Nephron (organoid): ENCODE data around the gene NF2.

Experiments
- H3K27ac Mint-ChIP-seq, 3 experiments: 2 replicates each; pipeline ENCODE4 v1.8.0; 2020; ENCODE audit warnings: mixed read lengths in 3 of 3, mild to moderate bottlenecking in 2 of 3, moderate library complexity in 1 of 3
- H3K27me3 Mint-ChIP-seq: 2 replicates; pipeline ENCODE4 v1.8.0; 2021; ENCODE audit warnings: low read depth, mild to moderate bottlenecking, moderate library complexity, mixed read lengths
- H3K36me3 Mint-ChIP-seq: 2 replicates; pipeline ENCODE4 v1.8.0; 2020; ENCODE audit warnings: low read depth, mixed read lengths
- H3K4me1 Mint-ChIP-seq: 2 replicates; pipeline ENCODE4 v1.8.0; 2020; ENCODE audit warnings: mixed read lengths
- H3K4me3 Mint-ChIP-seq, 3 experiments: 2 replicates each; pipeline ENCODE4 v1.8.0; 2020; ENCODE audit warnings: mild to moderate bottlenecking in 3 of 3, mixed read lengths in 3 of 3, moderate library complexity in 2 of 3
- H3K9me3 Mint-ChIP-seq: 2 replicates; pipeline ENCODE4 v1.8.0; 2020; ENCODE audit warnings: mixed read lengths
- TF ChIP-seq, protein P1 (sequence below), 3 experiments: fragments of 200-600 bp; sonication (generic); IDR thresholded peaks; one replicate each; pipeline ENCODE4 v1.5.0; 2021; ENCODE audit warnings: antibody characterized with exemption in 3 of 3; ENCODE audit not compliant: unreplicated experiment in 3 of 3

NF2 gene

DNA sequence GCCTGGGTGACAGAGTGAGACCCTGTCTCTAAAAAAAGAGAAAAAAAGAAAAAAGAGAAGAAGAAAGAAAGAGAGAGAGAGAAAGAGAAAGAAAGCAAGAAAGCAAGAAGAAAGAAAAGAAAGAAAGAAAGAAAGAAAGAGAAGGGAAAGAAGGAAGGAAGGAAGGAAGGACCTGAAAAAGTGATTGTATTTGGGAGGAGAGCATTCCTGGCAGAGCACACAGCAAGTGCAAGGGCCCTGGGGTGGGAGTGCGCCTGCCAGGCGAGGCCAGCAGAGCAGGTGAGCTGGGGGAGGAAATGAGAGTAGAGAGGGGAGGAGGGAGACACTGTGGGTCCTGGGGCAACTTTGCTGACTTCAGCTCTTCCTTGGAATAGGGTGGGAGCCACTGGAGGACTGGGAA, 108.7 kb downstream of the NF2 start:
- no peak overlapping the region for H3K4me3 Mint-ChIP-seq
- TF ChIP-seq, protein P1, sequence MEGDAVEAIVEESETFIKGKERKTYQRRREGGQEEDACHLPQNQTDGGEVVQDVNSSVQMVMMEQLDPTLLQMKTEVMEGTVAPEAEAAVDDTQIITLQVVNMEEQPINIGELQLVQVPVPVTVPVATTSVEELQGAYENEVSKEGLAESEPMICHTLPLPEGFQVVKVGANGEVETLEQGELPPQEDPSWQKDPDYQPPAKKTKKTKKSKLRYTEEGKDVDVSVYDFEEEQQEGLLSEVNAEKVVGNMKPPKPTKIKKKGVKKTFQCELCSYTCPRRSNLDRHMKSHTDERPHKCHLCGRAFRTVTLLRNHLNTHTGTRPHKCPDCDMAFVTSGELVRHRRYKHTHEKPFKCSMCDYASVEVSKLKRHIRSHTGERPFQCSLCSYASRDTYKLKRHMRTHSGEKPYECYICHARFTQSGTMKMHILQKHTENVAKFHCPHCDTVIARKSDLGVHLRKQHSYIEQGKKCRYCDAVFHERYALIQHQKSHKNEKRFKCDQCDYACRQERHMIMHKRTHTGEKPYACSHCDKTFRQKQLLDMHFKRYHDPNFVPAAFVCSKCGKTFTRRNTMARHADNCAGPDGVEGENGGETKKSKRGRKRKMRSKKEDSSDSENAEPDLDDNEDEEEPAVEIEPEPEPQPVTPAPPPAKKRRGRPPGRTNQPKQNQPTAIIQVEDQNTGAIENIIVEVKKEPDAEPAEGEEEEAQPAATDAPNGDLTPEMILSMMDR (IDR thresholded peaks at IDR 0.05; ENCODE audit: unreplicated experiment in 3 of 3), result no peak

DNA sequence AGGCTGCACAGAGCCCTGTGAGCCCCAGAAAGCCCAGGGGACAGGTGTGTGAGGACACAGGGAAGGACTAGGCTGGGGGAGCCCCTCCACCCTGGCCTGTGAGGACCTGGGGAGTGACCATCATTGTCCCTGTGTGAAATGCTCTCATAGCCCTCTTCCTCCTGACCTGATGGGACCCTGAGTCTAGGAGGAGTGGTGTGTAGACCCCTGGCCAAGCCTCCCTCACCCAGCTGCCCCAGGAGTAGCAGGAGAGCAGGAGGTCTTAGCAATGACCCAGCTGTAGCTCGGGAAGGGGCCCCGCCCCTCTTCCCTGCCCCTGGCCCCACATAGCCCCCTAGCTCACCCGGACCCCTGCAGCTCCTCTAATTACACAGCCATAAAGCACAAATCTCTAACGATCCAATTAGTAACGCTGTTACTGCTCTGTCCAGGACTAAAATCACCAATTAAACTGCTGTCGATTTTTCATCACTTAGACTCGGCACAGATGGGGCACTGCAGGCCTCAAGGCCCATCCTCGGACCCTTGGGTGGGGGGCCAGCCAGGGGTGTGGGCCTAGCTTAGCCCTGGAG, 109.8 kb downstream of the NF2 start:
- Mint-ChIP-seq H3K9me3 (peaks cover 5% of the 10 kb centered on the region), H3K4me3 (no peak overlapping the region), H3K36me3 (no peaks in the 10 kb centered on the region), H3K27me3 (peaks cover 70% of the 10 kb centered on the region), H3K27ac (no peak overlapping the region), H3K4me1 (peaks cover 11% of the 10 kb centered on the region)
- TF ChIP-seq, protein P1 (IDR thresholded peaks at IDR 0.05; ENCODE audit: unreplicated experiment in 3 of 3), result no peak

More for the DNA sequence above, 108.7 kb downstream of the NF2 start:
- H3K36me3 Mint-ChIP-seq, result no peaks in the 10 kb centered on the region
- H3K9me3 Mint-ChIP-seq, result peaks cover 5% of the 10 kb centered on the region
- no peak overlapping the region for H3K27ac Mint-ChIP-seq
- H3K4me1 Mint-ChIP-seq, result peaks cover 15% of the 10 kb centered on the region
- H3K27me3 Mint-ChIP-seq, result peaks cover 67% of the 10 kb centered on the region

DNA sequence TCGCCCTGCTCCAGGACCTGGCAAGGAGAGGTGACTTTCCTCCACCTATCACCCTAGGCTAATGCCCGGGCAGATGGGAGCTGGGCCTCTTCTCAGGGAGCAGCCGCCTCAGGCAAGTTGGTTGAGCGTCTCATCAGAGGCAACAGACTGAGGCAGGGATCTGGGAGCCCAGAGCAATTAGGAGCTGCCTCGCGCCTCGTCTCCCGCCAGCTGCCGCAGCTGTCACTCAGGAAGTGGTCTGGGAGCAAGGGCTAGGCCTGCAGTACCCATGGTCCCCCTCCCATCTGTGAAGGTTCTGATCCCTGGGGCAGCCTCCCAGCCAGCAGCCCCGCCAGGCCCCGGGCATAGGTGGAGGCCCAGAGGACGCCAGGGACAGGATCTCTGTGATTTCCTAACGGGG, 111.8 kb downstream of the NF2 start:
- Mint-ChIP-seq H3K27me3 (peaks cover 70% of the 10 kb centered on the region), H3K4me1 (peaks cover 11% of the 10 kb centered on the region), H3K9me3 (peaks cover 5% of the 10 kb centered on the region), H3K36me3 (no peaks in the 10 kb centered on the region), H3K27ac (no peak overlapping the region), H3K4me3 (no peak overlapping the region)
- TF ChIP-seq, protein P1 (IDR thresholded peaks at IDR 0.05; ENCODE audit: unreplicated experiment in 3 of 3), result no peak

DNA sequence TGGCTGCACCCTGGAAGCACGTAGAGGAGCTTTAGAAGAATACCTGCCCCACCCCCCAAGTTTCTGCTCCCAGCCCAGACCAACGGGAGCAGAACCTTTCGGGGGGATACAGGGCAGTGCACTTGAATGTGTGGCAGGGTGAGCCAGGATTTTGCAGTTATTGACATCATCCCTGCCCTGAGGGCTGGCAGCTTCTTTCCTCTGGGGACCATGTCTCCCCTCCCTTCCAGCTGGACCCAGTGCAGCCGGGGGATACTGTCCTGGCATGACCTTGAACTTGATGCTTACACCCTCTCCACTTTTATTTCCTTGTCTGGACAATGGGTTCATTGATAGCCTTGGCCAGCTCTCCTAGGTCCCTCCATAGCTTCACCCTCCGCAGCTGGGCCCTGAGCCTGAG, 112.3 kb downstream of the NF2 start:
- TF ChIP-seq, protein P1 (IDR thresholded peaks at IDR 0.05; ENCODE audit: unreplicated experiment in 3 of 3), result no peak
- no peak overlapping the region for H3K27ac Mint-ChIP-seq
- H3K9me3 Mint-ChIP-seq, result peaks cover 5% of the 10 kb centered on the region
- H3K4me1 Mint-ChIP-seq, result peaks cover 11% of the 10 kb centered on the region
- H3K27me3 Mint-ChIP-seq, result peaks cover 69% of the 10 kb centered on the region
- no peaks in the 10 kb centered on the region for H3K36me3 Mint-ChIP-seq
- H3K4me3 Mint-ChIP-seq, result no peak overlapping the region

DNA sequence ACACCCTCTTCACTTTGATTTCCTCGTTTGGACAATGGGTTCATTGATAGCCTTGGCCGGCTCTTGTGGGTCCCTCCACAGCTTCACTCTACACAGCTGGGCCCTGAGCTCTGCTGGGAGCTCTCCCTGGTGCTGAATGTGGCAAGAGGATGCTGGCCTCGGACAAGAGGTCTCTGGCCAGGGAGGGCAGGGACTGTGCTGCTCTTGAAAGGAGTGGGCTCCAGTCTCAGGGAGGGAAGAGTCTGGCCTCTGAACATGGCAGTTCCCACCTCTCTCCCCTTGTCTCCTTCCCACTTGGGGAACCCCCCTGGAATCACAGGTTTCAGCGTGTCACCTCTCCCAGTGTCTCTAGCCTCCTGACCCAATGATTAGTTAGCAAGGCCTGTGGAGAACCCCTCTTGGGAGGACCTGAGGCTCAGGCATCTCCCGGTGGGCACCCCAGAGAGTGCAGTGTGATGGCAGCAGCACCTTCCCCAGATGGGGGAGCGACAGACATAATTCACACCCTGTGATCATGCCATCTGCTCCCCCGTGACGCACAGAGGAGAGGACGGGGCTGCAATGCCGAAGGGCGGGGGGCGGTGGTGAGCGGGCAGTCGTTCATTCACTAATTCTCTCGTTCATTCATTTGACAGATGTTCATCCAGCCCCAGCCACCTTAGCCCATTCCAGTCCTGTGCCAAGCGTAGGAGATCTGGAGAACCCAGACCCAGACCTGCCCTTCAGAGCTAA, 113.5 kb downstream of the NF2 start:
- TF ChIP-seq, protein P1 (IDR thresholded peaks at IDR 0.05; ENCODE audit: unreplicated experiment in 3 of 3), result no peak
- peaks cover 5% of the 10 kb centered on the region for H3K9me3 Mint-ChIP-seq
- peaks cover 6% of the 10 kb centered on the region for H3K4me1 Mint-ChIP-seq
- peak overlapping the region in 2 of 3 experiments; percentile 5 to 30 for H3K4me3 Mint-ChIP-seq
- H3K27ac Mint-ChIP-seq, result no peak overlapping the region
- H3K27me3 Mint-ChIP-seq, result peaks cover 69% of the 10 kb centered on the region
- no peaks in the 10 kb centered on the region for H3K36me3 Mint-ChIP-seq

DNA sequence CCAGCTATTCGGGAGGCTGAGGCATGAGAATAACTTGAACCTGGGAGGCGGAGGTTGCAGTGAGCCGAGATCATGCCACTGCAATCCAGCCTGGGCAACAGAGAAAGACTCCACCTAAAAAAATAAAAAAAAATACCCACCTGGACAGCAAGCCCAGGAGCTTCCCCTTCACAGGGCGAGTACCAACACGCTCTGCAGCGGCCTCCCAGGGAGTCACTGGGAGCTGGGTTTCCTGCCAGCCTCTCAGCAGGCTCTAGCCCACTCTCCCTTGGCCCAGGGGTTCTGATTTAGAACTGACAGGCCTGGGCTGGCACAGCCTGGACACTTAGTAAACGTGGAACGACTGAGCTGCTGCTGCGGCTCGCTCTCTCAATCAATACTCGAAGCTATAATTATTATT, 114.4 kb downstream of the NF2 start:
- peaks cover 68% of the 10 kb centered on the region for H3K27me3 Mint-ChIP-seq
- peaks cover 5% of the 10 kb centered on the region for H3K9me3 Mint-ChIP-seq
- peaks cover 5% of the 10 kb centered on the region for H3K4me1 Mint-ChIP-seq
- no peaks in the 10 kb centered on the region for H3K36me3 Mint-ChIP-seq
- TF ChIP-seq, protein P1 (IDR thresholded peaks at IDR 0.05; ENCODE audit: unreplicated experiment in 3 of 3), result no peak
- H3K4me3 Mint-ChIP-seq, result no peak overlapping the region
- H3K27ac Mint-ChIP-seq, result no peak overlapping the region
